HUES64 (cell line): Measurements from ENCODE around the gene KRT86.
"Not testable (repeated sequence)": the region's sequence is repeated elsewhere in the genome, so short reads cannot be mapped to it uniquely, and the experiment has no call there.

ENCODE experiments used
- H3K27ac ChIP-seq: 2 replicates; pipeline ENCODE4 v1.7.0; 2013; ENCODE audit warnings: low read depth, low read length, inconsistent platforms
- H3K27me3 ChIP-seq: 2 replicates; pipeline ENCODE4 v1.6.1; 2013; ENCODE audit warnings: mild to moderate bottlenecking, low read length; ENCODE audit not compliant: insufficient read depth
- H3K36me3 ChIP-seq: 2 replicates; pipeline ENCODE4 v1.6.1; 2013; ENCODE audit warnings: mild to moderate bottlenecking, low read length; ENCODE audit not compliant: insufficient read depth
- H3K4me1 ChIP-seq: 2 replicates; pipeline ENCODE4 v1.6.1; 2013; ENCODE audit warnings: mild to moderate bottlenecking, low read length, moderate library complexity; ENCODE audit not compliant: insufficient read depth
- H3K4me3 ChIP-seq: 2 replicates; pipeline ENCODE4 v1.5.1; 2013; ENCODE audit warnings: mild to moderate bottlenecking, low read length, moderate library complexity
- H3K9ac ChIP-seq: 2 replicates; pipeline ENCODE4 v1.6.1; 2013; ENCODE audit warnings: mild to moderate bottlenecking, low read depth, low read length
- H3K9me3 ChIP-seq: 2 replicates; pipeline ENCODE4 v1.6.1; 2013; ENCODE audit warnings: low read depth, low read length; ENCODE audit not compliant: insufficient read depth
- WGBS: fragments of 150-250, 120-280 bp; methylation state at CpG from one replicate; pipeline ENCODE4 v1.1.7; 2013; ENCODE audit warnings: missing lambda C conversion rate; 5-methylcytosine and 5-hydroxymethylcytosine counted together

The KRT86 gene

DNA sequence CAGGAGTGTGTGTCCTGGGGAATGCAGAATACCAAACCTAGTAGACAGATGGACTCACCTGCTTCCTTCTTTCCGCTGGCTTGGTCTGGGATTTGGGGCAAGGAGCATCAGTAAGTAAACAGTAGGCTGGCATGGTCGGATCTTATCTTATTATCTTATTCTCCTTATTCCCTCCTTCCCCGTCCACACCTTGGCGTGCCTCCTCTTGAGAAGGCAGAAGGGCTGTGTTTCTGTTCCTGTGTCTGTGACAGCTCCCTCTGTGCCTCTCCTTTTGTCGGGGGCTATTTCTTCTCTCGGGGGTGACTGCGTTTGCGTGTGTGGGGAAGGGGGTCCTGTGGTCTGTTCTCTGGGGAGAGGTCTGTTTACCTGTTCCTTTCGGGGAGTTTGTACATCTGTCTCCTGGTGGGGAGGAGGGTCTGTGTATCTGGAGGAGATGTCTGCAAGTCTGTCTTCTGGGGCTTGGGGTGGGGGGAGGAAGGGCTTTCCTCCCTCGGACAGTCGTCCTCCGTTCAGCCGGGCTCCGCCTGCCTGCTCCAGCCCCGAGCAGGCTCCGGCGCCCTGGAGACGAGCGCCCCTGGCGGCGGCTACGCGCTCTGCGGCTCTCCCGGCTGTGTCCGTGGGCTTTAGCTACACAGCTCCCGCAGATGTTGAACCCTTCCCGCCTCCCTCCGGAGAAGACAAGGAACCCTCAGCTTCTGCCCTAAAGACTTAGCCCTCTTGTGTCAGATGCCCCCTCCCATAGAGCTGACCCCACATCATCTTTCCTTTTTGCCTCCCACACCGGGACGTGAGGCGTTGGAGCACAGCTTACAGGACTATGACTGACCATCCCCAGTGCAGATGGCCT, 4.4 kb downstream of the KRT86 start:
- Histone ChIP-seq H3K4me3 (peak overlapping the region; percentile 42), H3K9ac (no peak overlapping the region)

DNA sequence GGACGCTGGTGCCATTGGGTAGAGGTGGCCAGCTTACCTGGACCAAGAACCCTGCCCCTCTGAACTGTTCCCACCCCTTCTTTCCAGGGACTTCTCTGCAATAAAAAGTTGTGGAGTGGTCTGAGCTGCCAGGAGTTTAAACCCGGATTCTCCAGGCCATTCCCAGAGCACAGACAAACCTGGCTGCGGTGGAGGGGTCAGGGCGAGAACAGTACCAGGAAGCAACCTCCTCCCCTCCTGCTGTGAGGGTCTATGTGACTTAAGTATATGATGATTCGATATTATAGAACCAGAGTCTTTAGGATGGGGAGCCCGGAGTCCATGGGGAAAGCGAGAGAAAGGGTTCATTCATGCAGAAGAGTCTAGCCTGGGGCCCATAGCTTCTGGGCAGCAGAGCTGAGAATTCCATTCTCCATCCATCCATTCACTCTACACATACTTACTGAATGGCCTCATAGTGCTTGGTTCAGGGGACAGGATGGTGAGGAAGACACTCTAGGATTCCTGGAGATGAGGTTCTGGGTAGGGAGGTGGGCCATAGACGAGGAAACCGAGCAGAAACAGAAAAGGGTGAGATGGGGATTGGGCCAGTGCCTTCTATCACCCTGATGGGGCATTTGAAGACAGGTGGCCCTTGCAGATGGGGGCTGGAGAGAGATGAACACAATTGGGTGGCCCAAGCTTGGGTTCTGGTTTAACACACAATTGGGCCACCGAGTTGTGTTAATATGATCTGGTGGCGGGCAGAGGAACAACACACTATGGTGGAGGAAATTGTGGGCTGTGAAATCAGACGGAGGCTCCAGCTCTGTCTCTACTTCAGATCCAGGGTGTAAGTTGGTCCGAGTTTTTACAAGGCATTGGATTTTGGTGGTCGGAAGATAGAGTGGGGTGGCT, 5.2 kb downstream of the KRT86 start:
- no peaks in the 10 kb centered on the region for H3K36me3 ChIP-seq
- no peak overlapping the region for H3K27ac ChIP-seq
- H3K4me3 ChIP-seq: no peak overlapping the region
- no peak overlapping the region for H3K9ac ChIP-seq
- WGBS: 90% methylated on average over 14 of the region's 14 CpGs
- peaks cover 21% of the 10 kb centered on the region for H3K27me3 ChIP-seq
- H3K9me3 ChIP-seq: no peaks in the 10 kb centered on the region
- peaks cover 5% of the 10 kb centered on the region; the same call in 1 of the 2 replicates for H3K4me1 ChIP-seq

More for the DNA sequence above, 4.4 kb downstream of the KRT86 start:
- Histone ChIP-seq H3K4me1 (peaks cover 5% of the 10 kb centered on the region; the same call in 1 of the 2 replicates), H3K27ac (no peak overlapping the region), H3K36me3 (no peaks in the 10 kb centered on the region), H3K9me3 (no peaks in the 10 kb centered on the region), H3K27me3 (peaks cover 21% of the 10 kb centered on the region)
- 24% methylated on average over 32 of the region's 32 CpGs for WGBS

DNA sequence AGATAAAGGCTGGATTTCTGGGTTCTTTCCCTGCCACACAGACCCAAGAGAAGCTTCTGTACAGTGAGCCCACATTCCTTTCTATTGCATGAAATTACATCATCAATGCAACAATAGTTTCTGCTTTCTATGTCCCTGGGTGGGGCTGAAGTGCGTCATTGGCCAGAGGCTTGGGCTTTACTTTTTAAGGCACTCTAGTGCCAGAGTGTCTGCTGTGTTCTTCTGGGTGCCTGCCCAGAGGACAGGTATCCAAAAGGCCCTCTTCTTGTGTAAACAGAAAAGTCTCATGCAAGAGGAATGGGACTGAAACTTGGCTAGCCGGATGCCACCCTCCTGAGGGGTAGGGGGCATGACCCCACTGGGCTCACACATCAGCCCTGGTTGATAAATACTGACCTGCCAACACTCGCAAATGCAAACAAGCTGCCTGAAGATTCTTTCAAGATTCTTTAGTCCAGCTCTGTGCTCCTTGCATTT, 5.9 kb downstream of the KRT86 start:
- Histone ChIP-seq H3K9me3 (no peaks in the 10 kb centered on the region), H3K36me3 (no peaks in the 10 kb centered on the region), H3K4me1 (peaks cover 5% of the 10 kb centered on the region; the same call in 1 of the 2 replicates), H3K9ac (no peak overlapping the region), H3K4me3 (no peak overlapping the region), H3K27ac (no peak overlapping the region), H3K27me3 (peaks cover 21% of the 10 kb centered on the region)
- WGBS: 91% methylated on average over 3 of the region's 3 CpGs

DNA sequence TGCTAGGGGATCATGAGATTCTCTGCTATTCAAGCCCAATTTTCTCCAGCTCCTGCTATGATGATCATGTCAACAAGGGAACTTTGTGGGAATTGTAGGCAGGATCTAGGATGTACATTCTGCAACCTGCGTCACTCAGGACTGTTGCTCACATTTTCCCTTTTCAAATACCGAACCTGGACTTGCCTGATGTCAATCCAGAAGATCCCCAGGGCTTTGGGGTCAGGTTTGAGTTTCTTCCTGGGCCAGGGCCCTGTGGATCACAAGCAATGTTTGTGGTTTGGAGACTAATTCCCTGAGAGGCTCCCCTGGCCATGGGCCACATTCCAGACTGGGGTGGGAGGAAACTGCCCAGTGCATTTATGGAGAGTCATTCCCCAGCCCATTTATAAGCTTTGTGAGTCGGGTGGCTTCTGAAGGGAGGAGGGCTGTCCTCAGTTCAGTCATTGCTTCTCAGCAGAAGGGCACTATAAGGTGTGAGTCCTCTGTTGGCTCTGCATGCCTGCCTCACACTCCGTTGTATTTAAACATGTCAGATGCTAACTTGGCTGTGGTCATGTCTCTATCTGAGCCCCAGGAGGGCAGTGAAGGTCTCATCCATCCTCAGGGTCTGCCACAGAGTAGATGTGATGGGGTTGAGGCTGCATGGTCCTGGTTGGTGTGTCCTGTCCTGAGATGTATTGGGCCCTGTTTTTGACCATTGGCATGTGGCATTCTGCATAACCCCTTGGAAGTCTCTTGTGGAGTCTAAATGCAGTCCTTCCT, 6.5 kb downstream of the KRT86 start:
- Histone ChIP-seq H3K27me3 (peaks cover 21% of the 10 kb centered on the region), H3K4me3 (no peak overlapping the region), H3K36me3 (no peaks in the 10 kb centered on the region), H3K9ac (no peak overlapping the region), H3K9me3 (no peaks in the 10 kb centered on the region), H3K4me1 (peaks cover 5% of the 10 kb centered on the region; the same call in 1 of the 2 replicates), H3K27ac (no peak overlapping the region)
- 85% methylated on average over 4 of the region's 4 CpGs for WGBS

DNA sequence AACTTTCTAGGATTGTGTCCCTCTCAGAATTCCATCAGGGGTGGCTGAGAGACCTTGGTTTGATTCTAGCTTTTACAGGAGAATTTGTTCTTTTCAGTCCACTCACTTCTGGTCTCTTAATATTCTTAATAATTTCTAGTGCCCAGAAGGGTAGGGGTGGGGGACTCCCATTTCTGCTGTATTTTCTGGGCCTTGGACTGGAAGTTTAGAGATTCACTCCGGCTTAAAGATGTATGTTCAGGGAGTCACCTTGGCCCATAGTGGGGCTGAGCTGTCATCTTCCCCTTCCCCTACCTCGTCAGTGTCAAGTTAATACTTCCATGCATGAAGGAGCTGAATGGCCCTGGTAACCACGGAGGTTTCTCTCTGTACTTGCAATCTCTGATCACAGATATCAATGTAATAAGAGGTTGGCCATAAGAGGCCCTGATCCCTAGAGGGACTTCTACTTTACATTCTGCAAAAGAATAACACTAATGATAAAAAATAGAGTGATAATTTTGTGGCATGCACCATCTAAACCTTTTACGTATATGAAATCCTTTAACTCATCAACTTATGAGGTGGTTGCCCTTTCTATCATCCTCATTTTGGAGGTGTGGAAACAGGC, 10.2 kb downstream of the KRT86 start:
- Histone ChIP-seq H3K36me3 (no peaks in the 10 kb centered on the region), H3K27me3 (no peaks in the 10 kb centered on the region), H3K9ac (no peak overlapping the region), H3K4me1 (no peaks in the 10 kb centered on the region), H3K9me3 (no peaks in the 10 kb centered on the region), H3K4me3 (no peak overlapping the region), H3K27ac (no peak overlapping the region)
- 88% methylated on average over 3 of the region's 4 CpGs for WGBS

DNA sequence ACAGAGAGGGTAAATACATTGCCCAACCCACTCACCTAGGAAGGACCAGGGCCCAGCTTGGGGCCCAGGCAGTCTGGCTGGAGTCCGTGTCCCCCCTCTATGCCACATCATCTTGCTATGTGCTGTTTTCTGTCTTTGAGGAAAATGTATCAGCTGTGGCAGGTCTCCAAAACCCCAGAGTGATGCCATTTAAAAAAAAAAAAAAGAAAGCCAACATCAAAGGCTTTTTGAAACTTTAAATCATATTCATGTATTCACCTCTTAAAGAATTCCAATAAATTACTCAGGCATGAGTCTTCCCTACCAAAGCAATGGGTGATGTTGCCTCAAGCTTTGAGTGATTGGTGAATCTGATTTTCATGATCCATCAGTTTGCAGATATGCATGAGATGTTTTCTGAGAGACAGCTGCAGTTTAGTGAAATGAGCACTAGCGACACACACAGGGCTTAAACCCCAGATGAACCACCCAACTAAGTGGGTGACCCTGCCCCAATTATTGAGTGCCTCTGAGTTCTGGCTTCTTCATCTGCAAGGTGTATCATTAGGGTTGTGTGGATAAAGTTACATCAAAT, 10.8 kb downstream of the KRT86 start:
- Histone ChIP-seq H3K9me3 (no peaks in the 10 kb centered on the region), H3K4me3 (no peak overlapping the region), H3K27ac (no peak overlapping the region), H3K9ac (no peak overlapping the region), H3K36me3 (no peaks in the 10 kb centered on the region), H3K27me3 (no peaks in the 10 kb centered on the region), H3K4me1 (no peaks in the 10 kb centered on the region)
- 100% methylated on average over 1 of the region's 2 CpGs for WGBS

DNA sequence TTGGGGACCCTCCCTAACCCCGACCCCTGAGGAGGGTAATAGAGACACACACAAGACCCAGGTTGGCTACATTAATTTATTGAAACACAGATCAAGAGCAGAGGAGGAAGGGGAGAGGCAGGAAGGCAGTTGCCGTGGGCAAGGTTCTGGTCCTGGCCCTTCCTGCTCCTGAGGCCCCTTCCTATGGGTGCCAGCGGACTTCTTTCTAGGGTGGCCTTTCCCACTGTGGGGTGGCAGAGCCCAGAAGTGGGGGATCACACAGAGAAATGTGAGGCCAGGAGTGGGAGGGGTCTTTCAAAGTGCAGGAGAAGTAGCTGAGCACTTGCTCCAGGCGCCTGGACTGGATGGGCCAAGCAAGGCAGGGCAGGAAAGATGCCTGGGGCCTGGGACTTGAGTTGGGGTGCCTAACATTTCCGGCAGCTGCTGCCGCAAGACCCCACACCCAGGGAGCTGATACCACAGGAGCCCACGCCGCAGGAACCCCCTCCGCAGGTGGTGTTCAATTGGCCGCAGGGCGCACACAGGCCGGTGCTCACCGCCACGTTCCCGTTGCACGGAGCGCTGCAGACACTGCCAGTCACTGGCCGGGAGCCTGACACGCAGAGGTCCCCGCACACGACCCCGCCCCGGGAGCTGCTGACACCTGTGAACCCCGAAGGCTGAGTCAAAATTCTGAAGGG, 11.5 kb downstream of the KRT86 start:
- Histone ChIP-seq H3K9me3 (no peaks in the 10 kb centered on the region), H3K4me3 (no peak overlapping the region), H3K36me3 (no peaks in the 10 kb centered on the region), H3K9ac (no peak overlapping the region), H3K27me3 (no peaks in the 10 kb centered on the region), H3K27ac (no peak overlapping the region), H3K4me1 (no peaks in the 10 kb centered on the region)
- WGBS: 95% methylated on average over 24 of the region's 24 CpGs

DNA sequence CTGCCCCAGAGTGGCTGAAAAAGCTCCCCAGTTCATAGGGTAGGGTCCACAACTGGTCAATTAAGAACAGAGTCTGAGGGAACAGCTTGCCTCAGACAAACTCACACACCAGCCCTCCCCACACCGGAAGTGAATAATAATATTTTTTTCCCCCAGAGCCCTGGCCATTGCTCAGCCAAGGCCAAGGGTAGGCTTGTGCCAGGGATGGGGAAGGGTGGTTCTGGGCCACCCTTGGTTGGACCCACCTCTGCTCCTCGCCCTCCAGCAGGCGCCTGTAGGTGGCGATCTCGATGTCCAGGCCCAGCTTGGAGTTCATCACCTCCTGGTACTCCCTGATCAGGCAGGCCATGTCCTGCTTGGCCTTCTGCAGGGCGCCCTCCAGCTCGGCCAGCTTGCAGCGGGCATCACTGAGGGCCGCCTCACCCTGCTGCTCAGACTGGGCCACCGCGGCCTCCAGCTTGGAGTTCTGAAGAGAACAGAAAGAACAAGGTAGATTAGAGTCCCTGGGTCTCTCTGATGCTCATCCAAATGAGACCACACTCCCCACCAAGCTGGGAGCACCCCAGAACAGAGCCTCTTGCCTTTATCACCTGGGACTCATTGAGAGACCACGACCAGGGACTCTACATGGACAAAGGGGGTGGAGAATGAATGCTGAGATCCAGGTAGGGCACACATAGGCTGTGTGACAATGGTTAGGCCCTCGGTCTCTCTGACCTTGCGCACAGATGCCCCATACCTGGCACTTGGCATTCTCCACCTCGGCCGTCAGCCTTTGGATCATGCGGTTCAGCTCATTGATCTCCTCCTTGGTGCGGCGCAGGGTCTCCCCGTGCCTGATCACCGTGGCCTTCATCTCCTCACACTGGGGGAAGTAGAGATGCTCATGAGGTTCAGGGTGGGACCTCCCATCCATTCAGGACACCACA, 12.7 kb downstream of the KRT86 start:
- H3K9ac ChIP-seq, H3K27ac ChIP-seq: not testable (repeated sequence)

More for the DNA sequence above, 12.7 kb downstream of the KRT86 start:
- H3K4me3 ChIP-seq, H3K27me3 ChIP-seq, H3K36me3 ChIP-seq, H3K4me1 ChIP-seq, H3K9me3 ChIP-seq: not testable (repeated sequence)
- 90% methylated on average over 20 of the region's 21 CpGs for WGBS
